Measurements from ENCODE around the gene PDIK1L. TPM values are rescaled to one million over a fixed set of nuclear protein-coding genes. Genes with fewer than 3 reads are reported as not detected.

The PDIK1L gene
- total and polyA plus RNA-seq, 2 of the 8 experiments (the other 6 are each of a cell fraction or from before 2014, with no cell fraction given): 0.95 to 4.5 TPM

DNA sequence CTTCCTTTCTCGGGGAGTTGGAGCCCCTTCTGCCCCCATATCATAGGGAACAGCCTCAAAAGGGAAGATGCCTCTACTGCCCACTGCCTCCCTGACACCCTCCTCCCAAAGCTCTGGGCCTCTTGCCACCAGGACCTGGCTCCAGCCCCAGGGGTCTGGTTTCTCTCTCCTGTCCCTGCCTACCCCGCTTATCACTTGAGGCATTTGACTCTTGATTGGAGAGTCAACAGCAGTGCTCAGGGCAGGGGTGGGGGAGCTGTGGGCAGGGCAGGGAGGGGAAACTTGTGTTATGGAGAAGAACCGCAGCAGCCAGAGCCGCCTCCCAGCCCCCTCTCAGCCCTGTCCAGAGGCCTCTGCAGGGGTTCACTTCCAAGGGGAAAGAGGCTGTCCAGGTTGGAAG is 44.8 kb upstream of the PDIK1L start (continued):
- no peak for TF ChIP-seq CHD7 (IDR thresholded peaks at IDR 0.05; ENCODE audit: insufficient replicate concordance, low read length)
- no peak for TF ChIP-seq GTF2F1 (IDR thresholded peaks at IDR 0.05; ENCODE audit: borderline replicate concordance, low read depth, low read length)
- no peak for TF ChIP-seq ATF2 (IDR thresholded peaks at IDR 0.05; ENCODE audit: low read length)
- TF ChIP-seq SIX5 (IDR thresholded peaks at IDR 0.05; ENCODE audit: low read depth, low read length): no peak
